GM21447 (cell line): Measurements from ENCODE around the gene NBL1.
"Not testable (repeated sequence)": the region's sequence is repeated elsewhere in the genome, so short reads cannot be mapped to it uniquely, and the experiment has no call there.

ENCODE experiments used
- ATAC-seq: cut with Tn5 transposase; IDR thresholded peaks from one replicate; pipeline ENCODE4 v1.9.1; 2021; ENCODE audit not compliant: unreplicated experiment

Gene NBL1

GRCh38 chr1:19621274-19621950, 22.7 kb upstream of the NBL1 start:
- ATAC-seq: no peak

DNA sequence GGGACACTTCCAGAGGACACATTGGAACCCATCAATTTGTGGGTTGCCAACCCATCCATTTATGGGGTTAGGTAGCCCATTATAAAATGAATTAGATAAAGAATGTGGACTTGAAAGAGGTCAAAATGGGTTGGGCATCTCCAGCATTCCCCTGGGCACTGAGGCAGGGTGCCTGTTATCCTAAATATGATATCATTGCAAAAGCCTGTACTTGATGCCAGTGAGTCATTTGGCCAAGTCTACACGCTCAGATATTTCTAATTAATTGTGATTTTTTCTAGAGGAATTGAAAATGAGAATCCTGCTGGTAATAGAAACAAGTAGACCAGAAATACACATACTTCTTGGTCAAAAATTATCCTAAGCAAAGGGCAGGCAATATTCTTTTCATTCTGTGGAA, 21.9 kb upstream of the NBL1 start:
- no peak for ATAC-seq

DNA sequence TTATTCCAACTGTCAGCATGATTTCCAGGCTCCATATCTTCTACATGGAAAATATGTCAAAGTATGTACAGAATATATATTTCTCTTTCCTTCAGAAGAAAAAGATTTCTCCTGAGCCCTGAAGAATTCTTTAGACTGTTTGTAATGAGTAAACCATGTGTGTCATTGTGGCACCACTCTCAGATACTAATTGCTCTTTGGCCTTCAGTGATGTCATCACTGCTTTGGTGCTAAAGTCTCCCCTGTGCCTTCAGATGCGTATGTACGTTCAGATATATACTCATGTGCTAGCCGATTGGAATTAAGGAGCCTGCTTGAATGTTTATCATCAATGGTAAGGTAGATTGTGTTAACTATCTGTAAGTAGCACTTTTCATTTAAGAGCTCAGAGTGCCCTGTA, 20.6 kb upstream of the NBL1 start:
- no peak for ATAC-seq

- no peak for ATAC-seq
Measured at GRCh38 chr1:19625291-19625937, 18.7 kb upstream of the NBL1 start.

DNA sequence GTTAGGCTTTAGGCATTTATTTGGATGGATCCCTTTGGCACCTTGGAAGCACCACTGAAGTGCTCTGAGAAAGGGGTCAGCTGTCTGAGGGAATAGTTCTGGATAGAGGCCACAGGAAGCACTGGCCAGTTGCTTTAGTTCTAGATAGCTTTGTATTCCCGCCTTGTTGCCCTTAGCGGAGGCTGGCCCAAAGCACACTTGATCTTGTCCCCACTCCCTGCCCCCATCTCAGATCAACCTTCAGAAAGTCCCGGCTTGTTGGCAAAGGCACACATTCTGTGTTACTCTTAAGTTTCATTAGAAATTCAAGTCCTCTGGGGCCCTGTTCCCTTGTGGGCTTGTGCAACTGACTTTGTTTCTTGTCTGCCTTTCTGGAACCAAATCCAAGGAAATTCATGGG, 15.2 kb upstream of the NBL1 start:
- ATAC-seq: no peak

GRCh38 chr1:19629357-19629756, 14.8 kb upstream of the NBL1 start:
- ATAC-seq: no peak

- not testable (repeated sequence) for ATAC-seq
Measured at GRCh38 chr1:19630192-19630591, 13.9 kb upstream of the NBL1 start.

DNA sequence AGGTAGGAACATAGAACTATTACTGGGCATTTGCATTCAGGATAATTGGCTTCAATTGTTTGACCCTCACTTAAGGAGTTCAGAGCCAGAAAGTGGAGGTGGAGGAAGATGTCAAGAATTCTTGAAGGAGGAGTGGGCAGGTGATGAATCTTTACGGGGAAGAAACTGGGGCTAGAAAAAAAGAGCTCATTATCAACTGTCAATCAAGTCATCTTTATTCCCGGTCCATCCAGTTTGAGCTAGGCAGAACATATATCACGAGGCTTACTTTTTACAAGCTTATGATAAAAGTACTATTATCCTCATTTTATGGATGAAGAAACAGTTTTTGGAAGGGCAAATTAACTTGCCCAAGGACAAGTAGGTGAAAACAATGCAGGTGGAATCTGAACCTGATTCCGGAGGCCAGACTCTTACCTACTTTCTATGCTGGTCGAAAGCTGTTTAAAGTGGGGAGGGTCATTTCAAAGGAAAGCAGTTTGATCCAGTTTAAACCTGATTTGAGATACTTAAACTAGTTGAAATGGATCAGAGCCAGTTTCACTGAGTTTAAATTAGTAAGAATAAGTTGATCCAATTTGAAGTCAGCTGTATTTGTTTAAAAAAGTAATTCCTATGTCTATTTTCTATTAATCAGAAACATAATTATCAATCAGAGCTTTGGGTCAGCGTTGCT, 13.3 kb upstream of the NBL1 start:
- ATAC-seq: no peak

DNA sequence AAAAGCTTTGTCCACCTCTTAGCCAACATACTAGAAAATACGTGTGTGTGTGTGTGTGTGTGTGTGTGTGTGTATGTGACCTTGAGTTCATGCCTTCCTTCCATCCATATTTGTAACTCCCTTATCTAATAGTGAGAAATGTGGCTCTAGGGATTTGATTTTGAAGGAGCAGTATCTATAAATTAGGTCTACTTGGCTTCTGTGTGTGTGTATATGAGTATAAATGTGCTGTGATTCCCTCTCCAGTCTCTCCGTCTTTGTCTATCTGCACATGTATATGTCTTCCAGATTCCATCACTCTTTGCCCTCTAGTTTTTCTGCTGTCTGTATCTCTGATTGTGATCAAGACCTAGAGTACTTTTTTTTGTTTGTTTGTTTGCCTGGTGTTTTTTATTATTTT, 11.9 kb upstream of the NBL1 start:
- ATAC-seq: no peak

- no peak for ATAC-seq
Measured at GRCh38 chr1:19633106-19633505, 11.0 kb upstream of the NBL1 start.

DNA sequence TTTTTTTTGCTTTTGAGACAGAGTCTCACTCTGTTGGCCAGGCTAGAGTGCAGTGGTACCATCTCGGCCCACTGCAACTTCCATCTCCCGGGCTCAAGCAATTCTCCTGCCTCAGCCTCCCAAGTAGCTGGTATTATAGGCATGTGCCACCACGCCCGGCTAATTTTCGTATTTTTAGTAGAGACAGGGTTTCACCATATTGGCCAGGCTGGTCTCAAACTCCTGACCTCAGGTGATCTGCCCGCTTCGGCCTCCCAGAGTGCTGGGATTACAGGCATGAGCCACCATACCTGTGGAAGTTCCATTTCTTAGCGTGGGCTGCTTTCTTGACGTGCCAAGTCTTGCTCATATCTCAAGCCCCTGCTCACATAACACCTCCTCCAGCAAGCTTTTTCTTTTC, 9.0 kb upstream of the NBL1 start:
- ATAC-seq: not testable (repeated sequence)

DNA sequence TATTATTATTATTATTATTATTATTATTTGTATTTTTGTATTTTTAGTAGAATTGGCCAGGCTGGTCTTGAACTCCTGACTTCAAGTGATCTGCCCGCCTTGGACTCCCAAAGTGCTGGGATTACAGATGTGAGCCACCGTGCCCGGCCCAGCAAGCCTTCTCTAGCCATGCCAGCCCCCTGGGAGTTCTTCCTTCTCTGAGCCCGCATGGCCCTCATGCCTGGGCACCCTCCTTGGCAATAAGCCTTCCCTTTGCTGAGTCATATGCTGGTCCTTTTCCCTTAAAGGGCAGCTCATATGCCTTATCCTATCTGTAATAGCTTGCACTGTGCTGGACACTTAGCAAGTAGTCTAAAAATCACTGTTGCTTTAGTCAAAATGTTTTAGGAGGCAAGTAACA, 8.5 kb upstream of the NBL1 start:
- no peak for ATAC-seq

- ATAC-seq: no peak
Measured at GRCh38 chr1:19636065-19636464, 8.0 kb upstream of the NBL1 start.

- not testable (repeated sequence) for ATAC-seq
Measured at GRCh38 chr1:19636749-19637148, 7.4 kb upstream of the NBL1 start.

DNA sequence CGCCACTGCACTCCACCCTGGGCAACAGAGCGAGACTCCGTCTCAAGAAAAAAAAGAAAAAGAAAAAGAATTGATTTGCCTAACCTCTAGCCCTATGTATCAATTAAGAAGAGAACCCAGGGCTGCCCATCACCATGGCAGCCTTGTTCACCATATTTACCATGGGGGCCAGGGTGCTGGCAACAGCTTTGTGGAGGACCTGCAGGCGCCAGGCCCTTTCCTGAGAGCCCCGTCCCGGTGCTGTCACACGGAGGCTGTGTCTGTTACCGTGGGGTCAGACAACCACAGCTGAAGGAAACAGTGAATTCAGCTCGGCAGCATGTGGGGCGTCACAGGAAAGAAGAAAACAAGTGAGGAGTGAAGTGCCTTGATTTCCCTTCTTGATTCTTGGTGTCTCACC, 6.5 kb upstream of the NBL1 start:
- no peak for ATAC-seq

DNA sequence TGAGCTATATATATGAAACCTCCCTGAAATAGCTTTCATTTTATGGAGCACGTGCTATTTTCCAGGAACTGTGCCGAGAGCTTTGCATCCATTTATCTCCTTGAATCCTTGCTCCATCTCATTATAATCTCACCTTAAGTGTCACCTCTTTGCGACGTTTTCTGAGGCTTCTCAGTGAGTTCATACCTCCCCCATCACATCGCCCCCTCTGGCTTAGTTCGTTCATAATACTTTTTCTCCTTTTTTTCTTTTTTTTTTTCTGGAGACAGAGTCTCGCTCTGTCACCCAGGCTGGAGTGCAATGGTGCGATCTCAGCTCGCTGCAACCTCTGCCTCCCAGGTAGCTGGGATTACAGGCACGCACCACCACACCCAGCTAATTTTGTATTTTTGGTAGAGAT, 4.9 kb upstream of the NBL1 start:
- ATAC-seq: not testable (repeated sequence)

- ATAC-seq: no peak
Measured at GRCh38 chr1:19639999-19640362, 4.1 kb upstream of the NBL1 start.

- ATAC-seq: no peak
Measured at GRCh38 chr1:19640363-19641316, 3.5 kb upstream of the NBL1 start.

GRCh38 chr1:19643121-19643520, 990 bp upstream of the NBL1 start:
- no peak for ATAC-seq

GRCh38 chr1:19644395-19644680, 227 bp downstream of the NBL1 start:
- ATAC-seq: no peak

DNA sequence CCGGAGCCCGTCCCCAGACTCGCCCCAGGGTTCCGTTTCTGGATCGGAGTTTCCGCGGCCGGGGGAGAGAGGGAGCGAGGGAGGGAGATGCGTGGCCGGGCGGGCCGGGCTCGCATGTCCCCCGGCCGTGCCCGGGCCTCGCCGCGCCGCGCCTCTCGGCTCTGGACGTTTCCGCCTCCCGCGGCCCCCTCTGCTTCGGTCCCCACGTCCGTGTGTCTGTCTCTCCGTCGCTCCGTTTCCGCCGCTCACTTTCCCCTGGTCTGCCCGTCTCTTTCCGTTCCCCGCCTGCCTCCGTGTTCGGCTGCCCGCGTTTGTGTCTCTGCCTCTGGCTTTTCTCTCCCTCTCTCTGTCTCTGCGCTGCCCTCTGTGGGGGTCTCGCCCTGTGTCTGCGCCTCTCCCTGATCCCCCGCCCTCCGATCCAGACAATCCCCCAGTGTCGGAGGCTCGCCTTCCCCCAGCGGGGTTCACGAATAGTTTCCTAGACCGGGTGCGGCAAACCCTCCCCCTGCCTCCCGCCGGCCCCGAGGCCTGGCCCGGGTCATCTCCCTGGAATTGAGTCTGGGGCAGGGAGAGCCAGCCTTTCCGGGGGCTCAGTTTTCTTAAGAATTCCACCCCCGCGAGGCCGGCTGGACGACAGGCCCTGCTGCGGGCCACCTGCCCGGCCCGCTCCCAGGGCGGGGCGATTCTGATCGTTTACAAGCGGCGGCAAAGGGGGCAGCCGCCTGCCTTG, 735 bp downstream of the NBL1 start:
- no peak for ATAC-seq
